CD14-positive monocyte (primary cell): ENCODE results near the gene APLF. TPM values are rescaled to one million over a fixed set of nuclear protein-coding genes. Genes with fewer than 3 reads are reported as not detected.
A peak's percentile ranks its signal among the peaks of the same experiment; 100 is the strongest.

Source experiments
- DNase-seq, 3 donors: peaks; one replicate each; pipeline ENCODE4 v3.0.0-alpha.2; 2011 to 2022
- H2AFZ ChIP-seq: 2 replicates; pipeline ENCODE4 v1.6.0; 2012; ENCODE audit warnings: mild to moderate bottlenecking, low read depth, low read length, inconsistent platforms; ENCODE audit not compliant: insufficient read depth, poor library complexity, severe bottlenecking
- H3K27ac ChIP-seq, 2 donors: 1 replicate in 1 of 2; 2 replicates in 1 of 2; pipeline ENCODE4 v1.5.1; 2012 to 2013; ENCODE audit warnings: low read length in 2 of 2, control low read depth in 1 of 2, inconsistent platforms in 1 of 2, low read depth in 1 of 2, mild to moderate bottlenecking in 1 of 2
- H3K27me3 ChIP-seq, 2 donors: one replicate each; pipeline versions ENCODE4 v1.6.0 to v1.6.1; 2011 to 2013; ENCODE audit warnings: low read length in 2 of 2; ENCODE audit not compliant: control insufficient read depth in 2 of 2, insufficient read depth in 2 of 2
- H3K36me3 ChIP-seq, 2 donors: replicated peaks in 1 of 2; 1 replicate in 1 of 2; 2 replicates in 1 of 2; pipeline versions ENCODE4 v1.5.1 to v1.6.1; 2012 to 2013; ENCODE audit warnings: low read length in 2 of 2, control low read depth in 1 of 2, inconsistent platforms in 1 of 2, mild to moderate bottlenecking in 1 of 2; ENCODE audit not compliant: insufficient read depth in 2 of 2, control insufficient read depth in 1 of 2
- H3K4me1 ChIP-seq, 2 donors: 1 replicate in 1 of 2; 2 replicates in 1 of 2; pipeline versions ENCODE4 v1.5.1 to v1.6.1; 2012 to 2013; ENCODE audit warnings: low read length in 2 of 2, control low read depth in 1 of 2, inconsistent platforms in 1 of 2, mild to moderate bottlenecking in 1 of 2, moderate library complexity in 1 of 2; ENCODE audit not compliant: insufficient read depth in 2 of 2, control insufficient read depth in 1 of 2
- H3K4me2 ChIP-seq: replicated peaks from 2 replicates; pipeline ENCODE3; 2012; ENCODE audit warnings: low read length, moderate library complexity, mild to moderate bottlenecking; ENCODE audit not compliant: poor library complexity, severe bottlenecking; ENCODE audit errors: extremely low read depth
- H3K4me3 ChIP-seq, 3 experiments: fragments of 200-600 bp in 1 of 3; sonication (generic) in 1 of 3; replicated peaks in 1 of 3; 1 replicate in 2 of 3; 2 replicates in 1 of 3; pipeline ENCODE4 v1.5.1; 2011 to 2013; ENCODE audit warnings: low read length in 3 of 3, mild to moderate bottlenecking in 3 of 3, control low read depth in 2 of 3, low read depth in 2 of 3, inconsistent platforms in 1 of 3, moderate library complexity in 1 of 3
- H3K79me2 ChIP-seq: 2 replicates; pipeline ENCODE4 v1.6.0; 2012; ENCODE audit warnings: mild to moderate bottlenecking, control low read depth, inconsistent platforms, low read length, moderate library complexity; ENCODE audit not compliant: insufficient read depth
- H3K9ac ChIP-seq: 2 replicates; pipeline ENCODE4 v1.6.0; 2017; ENCODE audit warnings: low read length, mild to moderate bottlenecking; ENCODE audit not compliant: insufficient read depth, poor library complexity, severe bottlenecking
- H3K9me3 ChIP-seq, 2 donors: replicated peaks in 1 of 2; 1 replicate in 1 of 2; 2 replicates in 1 of 2; pipeline versions ENCODE4 v1.5.1 to v1.6.1; 2012 to 2013; ENCODE audit warnings: low read length in 2 of 2, control low read depth in 1 of 2; ENCODE audit not compliant: control insufficient read depth in 1 of 2, insufficient read depth in 1 of 2
- H4K20me1 ChIP-seq: 2 replicates; pipeline ENCODE4 v1.6.0; 2012; ENCODE audit warnings: mild to moderate bottlenecking, low read length, control low read depth, moderate library complexity; ENCODE audit not compliant: insufficient read depth
- H3K27ac Mint-ChIP-seq, 7 donors: one replicate each; pipeline ENCODE4 v1.8.0; 2020; ENCODE audit warnings: mild to moderate bottlenecking in 7 of 7, mixed read lengths in 7 of 7, moderate library complexity in 6 of 7, inconsistent platforms in 2 of 7
- H3K27me3 Mint-ChIP-seq, 3 donors: one replicate each; pipeline ENCODE4 v1.8.0; 2021 to 2022; ENCODE audit warnings: low read depth in 3 of 3, mild to moderate bottlenecking in 3 of 3, mixed read lengths in 3 of 3, moderate library complexity in 3 of 3, inconsistent platforms in 1 of 3
- H3K36me3 Mint-ChIP-seq, 2 donors: one replicate each; pipeline ENCODE4 v1.8.0; 2020; ENCODE audit warnings: mixed read lengths in 2 of 2, inconsistent platforms in 1 of 2, mild to moderate bottlenecking in 1 of 2
- H3K4me1 Mint-ChIP-seq: one replicate; pipeline ENCODE4 v1.8.0; 2020; ENCODE audit warnings: mild to moderate bottlenecking, mixed read lengths
- H3K4me3 Mint-ChIP-seq, 2 donors: one replicate each; pipeline ENCODE4 v1.8.0; 2020; ENCODE audit warnings: mild to moderate bottlenecking in 2 of 2, mixed read lengths in 2 of 2, moderate library complexity in 1 of 2
- H3K9me3 Mint-ChIP-seq, 7 donors: one replicate each; pipeline ENCODE4 v1.8.0; 2020 to 2022; ENCODE audit warnings: mixed read lengths in 7 of 7, mild to moderate bottlenecking in 6 of 7, moderate library complexity in 6 of 7, inconsistent platforms in 2 of 7
- CTCF ChIP-seq: fragments of 200-600 bp; IDR thresholded peaks from one replicate; pipeline ENCODE4 v1.8.0; 2022; ENCODE audit warnings: antibody characterized with exemption, mild to moderate bottlenecking
- WGBS: methylation state at CpG from one replicate; pipeline ENCODE4 v1.1.5; 2013; ENCODE audit warnings: missing lambda C conversion rate; ENCODE audit not compliant: insufficient coverage; 5-methylcytosine and 5-hydroxymethylcytosine counted together
- intact Hi-C, 2 donors: fragments of 100-400 bp; cut with micrococcal nuclease; formaldehyde crosslinking; loops; one replicate each; pipeline versions ENCODE4 v1.15.0 to v1.15.1; 2023
- polyA plus RNA-seq, 3 donors: library from polyadenylated mRNA; depleted of rRNA in 1 of 3; unstranded in 2 of 3; stranded (reverse) in 1 of 3; fragments of 300-500 nt in 2 of 3; fragments of >200 nt in 1 of 3; fragmentation: Illumina TruSeq in 2 of 3; gene quantifications; 1 replicate in 2 of 3; 2 replicates in 1 of 3; pipeline ENCODE4 v1.2.3, GENCODE V29; 2012 to 2021

APLF gene
- polyA plus RNA-seq, 3 donors = 0.77 to 1.8 (median 1.2) TPM

GRCh38 chr2:68468801-68469200 lies 1.4 kb downstream of the APLF start:
- DNase-seq = no peak
- H3K4me2 ChIP-seq = no peak overlapping the region
- peaks cover 12% of the 10 kb centered on the region for H3K79me2 ChIP-seq
- H3K4me3 ChIP-seq = no peak overlapping the region
- peaks cover 20 to 29% of the 10 kb centered on the region in 2 donors for H3K4me1 ChIP-seq
- TF ChIP-seq CTCF = no peak
- H3K27ac ChIP-seq = no peak overlapping the region
- peak overlapping the region; percentile 95 for H2AFZ ChIP-seq
- peaks cover 0 to 2% (median 0%) of the 10 kb centered on the region in 3 donors for H3K27me3 Mint-ChIP-seq
- H4K20me1 ChIP-seq = no peaks in the 10 kb centered on the region
- 93% methylated on average over 1 of the region's 2 CpGs for WGBS
- H3K9ac ChIP-seq = no peak overlapping the region
- no peaks in the 10 kb centered on the region for H3K9me3 Mint-ChIP-seq
- no peaks in the 10 kb centered on the region for H3K27me3 ChIP-seq
- H3K36me3 ChIP-seq = no peaks in the 10 kb centered on the region
- no peak overlapping the region for H3K4me3 Mint-ChIP-seq
- peaks cover 29% of the 10 kb centered on the region for H3K4me1 Mint-ChIP-seq
- H3K9me3 ChIP-seq = no peaks in the 10 kb centered on the region
- H3K27ac Mint-ChIP-seq = peak overlapping the region in 1 of 7 donors; percentile 1
- intact Hi-C loops = loop anchor here (5.0 to 10.0 kb wide), 5 partner anchors 126 to 438 kb away; partner anchors contain the start of gene ARHGAP25 (in 1 of the 2)
- H3K36me3 Mint-ChIP-seq = peaks cover 2 to 4% of the 10 kb centered on the region in 2 donors

- Histone ChIP-seq H3K79me2 (peaks cover 12% of the 10 kb centered on the region), H4K20me1 (no peaks in the 10 kb centered on the region), H3K36me3 (no peaks in the 10 kb centered on the region), H2AFZ (no peak overlapping the region), H3K27me3 (no peaks in the 10 kb centered on the region), H3K4me3 (no peak overlapping the region), H3K27ac (no peak overlapping the region), H3K9ac (no peak overlapping the region), H3K4me2 (no peak overlapping the region), H3K9me3 (no peaks in the 10 kb centered on the region), H3K4me1 (peaks cover 20 to 26% of the 10 kb centered on the region in 2 donors)
- Mint-ChIP-seq H3K4me3 (no peak overlapping the region), H3K27ac (no peak overlapping the region), H3K27me3 (peaks cover 0 to 2% (median 0%) of the 10 kb centered on the region in 3 donors), H3K9me3 (no peaks in the 10 kb centered on the region), H3K4me1 (peaks cover 29% of the 10 kb centered on the region), H3K36me3 (no peaks in the 10 kb centered on the region)
- intact Hi-C loops = loop anchor here (5.0 to 10.0 kb wide), 7 partner anchors 115 to 445 kb away; partner anchors contain the start of gene ARHGAP25 (in 1 of the 2)
- no peak for DNase-seq
- TF ChIP-seq CTCF = no peak
- no CpG with 5 or more reads among the region's 1 CpG for WGBS
These were observed 2.5 kb downstream of the APLF start for GRCh38 chr2:68469935-68470334.
